ENCODE results near the gene MAPK9.

MAPK9 gene

GRCh38 chr5:180329138-180329435, 37.2 kb upstream of the MAPK9 start:
- DNase-seq (ENCODE audit: insufficient read length, low spot score): no peak
- TF ChIP-seq POU2F2 (IDR thresholded peaks at IDR 0.05; ENCODE audit: low read depth, low read length) (no peak), SPI1 (IDR thresholded peaks at IDR 0.05; ENCODE audit: low read depth, low read length) (no peak), POLR2AphosphoS5 (IDR thresholded peaks at IDR 0.05; ENCODE audit: low read depth, low read length) (no peak), TAF1 (IDR thresholded peaks at IDR 0.05; ENCODE audit: low read depth, low read length) (no peak), PAX5 (IDR thresholded peaks at IDR 0.05; ENCODE audit: insufficient read depth, low read length, severe bottlenecking) (no peak), POLR2A (IDR thresholded peaks at IDR 0.05; ENCODE audit: low read depth, low read length) (no peak)
- FAIRE-seq: no peak

GRCh38 chr5:180328296-180329137, 36.6 kb upstream of the MAPK9 start:
- DNase-seq (ENCODE audit: insufficient read length, low spot score): peak; percentile 81
- peak; percentile 59 for FAIRE-seq
- TF ChIP-seq POLR2A (IDR thresholded peaks at IDR 0.05; ENCODE audit: low read depth, low read length) (no peak), PAX5 (IDR thresholded peaks at IDR 0.05; ENCODE audit: insufficient read depth, low read length, severe bottlenecking) (no peak), POLR2AphosphoS5 (IDR thresholded peaks at IDR 0.05; ENCODE audit: low read depth, low read length) (no peak), SPI1 (IDR thresholded peaks at IDR 0.05; ENCODE audit: low read depth, low read length) (no peak), POU2F2 (IDR thresholded peaks at IDR 0.05; ENCODE audit: low read depth, low read length) (no peak; the same call in 1 of the 2 replicates), TAF1 (IDR thresholded peaks at IDR 0.05; ENCODE audit: low read depth, low read length) (no peak)

GRCh38 chr5:180326989-180327565, 35.2 kb upstream of the MAPK9 start:
- FAIRE-seq: no peak
- TF ChIP-seq TAF1 (IDR thresholded peaks at IDR 0.05; ENCODE audit: low read depth, low read length) (no peak), SPI1 (IDR thresholded peaks at IDR 0.05; ENCODE audit: low read depth, low read length) (no peak), POLR2A (IDR thresholded peaks at IDR 0.05; ENCODE audit: low read depth, low read length) (no peak)
- DNase-seq (ENCODE audit: insufficient read length, low spot score): no peak

- FAIRE-seq (no peak), DNase-seq (ENCODE audit: insufficient read length, low spot score) (no peak)
- TF ChIP-seq PAX5 (IDR thresholded peaks at IDR 0.05; ENCODE audit: insufficient read depth, low read length, severe bottlenecking): no peak
- TF ChIP-seq POLR2A (IDR thresholded peaks at IDR 0.05; ENCODE audit: low read depth, low read length): no peak
- no peak for TF ChIP-seq POLR2AphosphoS5 (IDR thresholded peaks at IDR 0.05; ENCODE audit: low read depth, low read length)
- no peak for TF ChIP-seq TAF1 (IDR thresholded peaks at IDR 0.05; ENCODE audit: low read depth, low read length)
- no peak for TF ChIP-seq SPI1 (IDR thresholded peaks at IDR 0.05; ENCODE audit: low read depth, low read length)
- TF ChIP-seq POU2F2 (IDR thresholded peaks at IDR 0.05; ENCODE audit: low read depth, low read length): no peak
Observed at GRCh38 chr5:180324601-180324950, 32.7 kb upstream of the MAPK9 start.

- DNase-seq (ENCODE audit: insufficient read length, low spot score) (no peak), FAIRE-seq (no peak)
- TF ChIP-seq POLR2A (IDR thresholded peaks at IDR 0.05; ENCODE audit: low read depth, low read length): no peak
- TF ChIP-seq POU2F2 (IDR thresholded peaks at IDR 0.05; ENCODE audit: low read depth, low read length): no peak
- no peak for TF ChIP-seq PAX5 (IDR thresholded peaks at IDR 0.05; ENCODE audit: insufficient read depth, low read length, severe bottlenecking)
- no peak for TF ChIP-seq SPI1 (IDR thresholded peaks at IDR 0.05; ENCODE audit: low read depth, low read length)
- no peak for TF ChIP-seq POLR2AphosphoS5 (IDR thresholded peaks at IDR 0.05; ENCODE audit: low read depth, low read length)
- no peak for TF ChIP-seq TAF1 (IDR thresholded peaks at IDR 0.05; ENCODE audit: low read depth, low read length)
Observed at GRCh38 chr5:180323941-180324600, 32.2 kb upstream of the MAPK9 start.

GRCh38 chr5:180323160-180323559, 31.3 kb upstream of the MAPK9 start:
- no peak for TF ChIP-seq PAX5 (IDR thresholded peaks at IDR 0.05; ENCODE audit: insufficient read depth, low read length, severe bottlenecking)
- TF ChIP-seq TAF1 (IDR thresholded peaks at IDR 0.05; ENCODE audit: low read depth, low read length): no peak
- no peak for TF ChIP-seq SPI1 (IDR thresholded peaks at IDR 0.05; ENCODE audit: low read depth, low read length)
- no peak for TF ChIP-seq POLR2A (IDR thresholded peaks at IDR 0.05; ENCODE audit: low read depth, low read length)
- TF ChIP-seq POLR2AphosphoS5 (IDR thresholded peaks at IDR 0.05; ENCODE audit: low read depth, low read length): no peak
- no peak for TF ChIP-seq POU2F2 (IDR thresholded peaks at IDR 0.05; ENCODE audit: low read depth, low read length)
- FAIRE-seq (no peak), DNase-seq (ENCODE audit: insufficient read length, low spot score) (no peak)

- no peak for DNase-seq (ENCODE audit: insufficient read length, low spot score)
- FAIRE-seq: no peak
- TF ChIP-seq POLR2A (IDR thresholded peaks at IDR 0.05; ENCODE audit: low read depth, low read length): no peak
- no peak for TF ChIP-seq TAF1 (IDR thresholded peaks at IDR 0.05; ENCODE audit: low read depth, low read length)
- TF ChIP-seq PAX5 (IDR thresholded peaks at IDR 0.05; ENCODE audit: insufficient read depth, low read length, severe bottlenecking): no peak
- no peak for TF ChIP-seq POU2F2 (IDR thresholded peaks at IDR 0.05; ENCODE audit: low read depth, low read length)
- TF ChIP-seq POLR2AphosphoS5 (IDR thresholded peaks at IDR 0.05; ENCODE audit: low read depth, low read length): no peak
- no peak for TF ChIP-seq SPI1 (IDR thresholded peaks at IDR 0.05; ENCODE audit: low read depth, low read length)
Observed at GRCh38 chr5:180318456-180319089, 26.7 kb upstream of the MAPK9 start.

GRCh38 chr5:180316586-180316985, 24.7 kb upstream of the MAPK9 start:
- no peak for DNase-seq (ENCODE audit: insufficient read length, low spot score)
- no peak for FAIRE-seq
- TF ChIP-seq PAX5 (IDR thresholded peaks at IDR 0.05; ENCODE audit: insufficient read depth, low read length, severe bottlenecking) (no peak), TAF1 (IDR thresholded peaks at IDR 0.05; ENCODE audit: low read depth, low read length) (no peak), POU2F2 (IDR thresholded peaks at IDR 0.05; ENCODE audit: low read depth, low read length) (no peak), POLR2AphosphoS5 (IDR thresholded peaks at IDR 0.05; ENCODE audit: low read depth, low read length) (no peak), POLR2A (IDR thresholded peaks at IDR 0.05; ENCODE audit: low read depth, low read length) (no peak), SPI1 (IDR thresholded peaks at IDR 0.05; ENCODE audit: low read depth, low read length) (no peak)

GRCh38 chr5:180315762-180316212, 23.9 kb upstream of the MAPK9 start:
- peak; percentile 68 for DNase-seq (ENCODE audit: insufficient read length, low spot score)
- FAIRE-seq: peak; percentile 76
- no peak for TF ChIP-seq POU2F2 (IDR thresholded peaks at IDR 0.05; ENCODE audit: low read depth, low read length)
- no peak for TF ChIP-seq POLR2A (IDR thresholded peaks at IDR 0.05; ENCODE audit: low read depth, low read length)
- no peak for TF ChIP-seq PAX5 (IDR thresholded peaks at IDR 0.05; ENCODE audit: insufficient read depth, low read length, severe bottlenecking)
- TF ChIP-seq SPI1 (IDR thresholded peaks at IDR 0.05; ENCODE audit: low read depth, low read length): no peak
- no peak for TF ChIP-seq TAF1 (IDR thresholded peaks at IDR 0.05; ENCODE audit: low read depth, low read length)
- TF ChIP-seq POLR2AphosphoS5 (IDR thresholded peaks at IDR 0.05; ENCODE audit: low read depth, low read length): no peak

All from GM12891 (cell line).